ENCODE data around the gene SIX1.

GRCh38 chr14:60645126-60645741 lies 4.0 kb downstream of the SIX1 start:
- TF ChIP-seq, protein P1, sequence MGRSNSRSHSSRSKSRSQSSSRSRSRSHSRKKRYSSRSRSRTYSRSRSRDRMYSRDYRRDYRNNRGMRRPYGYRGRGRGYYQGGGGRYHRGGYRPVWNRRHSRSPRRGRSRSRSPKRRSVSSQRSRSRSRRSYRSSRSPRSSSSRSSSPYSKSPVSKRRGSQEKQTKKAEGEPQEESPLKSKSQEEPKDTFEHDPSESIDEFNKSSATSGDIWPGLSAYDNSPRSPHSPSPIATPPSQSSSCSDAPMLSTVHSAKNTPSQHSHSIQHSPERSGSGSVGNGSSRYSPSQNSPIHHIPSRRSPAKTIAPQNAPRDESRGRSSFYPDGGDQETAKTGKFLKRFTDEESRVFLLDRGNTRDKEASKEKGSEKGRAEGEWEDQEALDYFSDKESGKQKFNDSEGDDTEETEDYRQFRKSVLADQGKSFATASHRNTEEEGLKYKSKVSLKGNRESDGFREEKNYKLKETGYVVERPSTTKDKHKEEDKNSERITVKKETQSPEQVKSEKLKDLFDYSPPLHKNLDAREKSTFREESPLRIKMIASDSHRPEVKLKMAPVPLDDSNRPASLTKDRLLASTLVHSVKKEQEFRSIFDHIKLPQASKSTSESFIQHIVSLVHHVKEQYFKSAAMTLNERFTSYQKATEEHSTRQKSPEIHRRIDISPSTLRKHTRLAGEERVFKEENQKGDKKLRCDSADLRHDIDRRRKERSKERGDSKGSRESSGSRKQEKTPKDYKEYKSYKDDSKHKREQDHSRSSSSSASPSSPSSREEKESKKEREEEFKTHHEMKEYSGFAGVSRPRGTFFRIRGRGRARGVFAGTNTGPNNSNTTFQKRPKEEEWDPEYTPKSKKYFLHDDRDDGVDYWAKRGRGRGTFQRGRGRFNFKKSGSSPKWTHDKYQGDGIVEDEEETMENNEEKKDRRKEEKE (IDR thresholded peaks at IDR 0.05): no peak
- TF ChIP-seq MAFG (CRISPR knock-in tag; IDR thresholded peaks at IDR 0.05): no peak
- TF ChIP-seq GABPB1 (CRISPR knock-in tag; IDR thresholded peaks at IDR 0.05): no peak
